Measurements from ENCODE around the gene UQCC2. TPM values are rescaled to one million over a fixed set of nuclear protein-coding genes. Genes with fewer than 3 reads are reported as not detected.

UQCC2 gene
- polyA plus RNA-seq, 2 donors, result 56.1 to 93.7 TPM

- H3K27me3 ChIP-seq (ENCODE audit: control insufficient read depth in 1 of 2, insufficient read depth in 2 of 2, low read length in 2 of 2), result no peaks in the 10 kb centered on the region
- peaks cover 9 to 52% of the 10 kb centered on the region in 2 donors for H3K36me3 ChIP-seq (ENCODE audit: control insufficient read depth in 2 of 2, insufficient read depth in 2 of 2, low read length in 1 of 2)
- 87% methylated on average over 7 of the region's 7 CpGs for WGBS, 2 donors
Measured at GRCh38 chr6:33673851-33674250, 37.6 kb downstream of the UQCC2 start.

DNA sequence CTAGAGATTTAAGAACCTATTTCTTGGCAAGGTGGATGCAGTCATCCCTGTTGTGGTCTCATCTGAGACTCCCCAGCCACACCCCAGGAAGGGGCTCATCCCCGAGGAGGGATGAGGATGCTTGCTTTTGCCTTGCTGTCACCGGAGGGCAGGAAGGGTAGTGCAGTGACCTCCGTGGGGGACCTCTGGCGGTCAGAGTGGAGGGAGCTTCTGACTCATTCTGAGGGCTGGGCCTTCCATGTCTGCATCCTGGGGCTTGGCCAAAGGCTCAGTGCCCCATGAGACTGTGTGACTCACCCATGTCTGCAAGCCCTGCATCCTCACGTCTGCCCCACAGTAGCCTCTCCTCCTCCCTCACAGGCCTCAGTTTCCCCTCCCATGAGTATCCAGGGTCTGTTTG, 38.7 kb downstream of the UQCC2 start:
- H3K27me3 ChIP-seq (ENCODE audit: control insufficient read depth in 1 of 2, insufficient read depth in 2 of 2, low read length in 2 of 2), result no peaks in the 10 kb centered on the region
- WGBS, 2 donors, result 37 to 52% methylated on average over 5 of the region's 5 CpGs
- peaks cover under 1 to 4% of the 10 kb centered on the region in 2 donors for H3K4me1 ChIP-seq (ENCODE audit: control insufficient read depth in 2 of 2, insufficient read depth in 2 of 2, low read length in 1 of 2)

More at GRCh38 chr6:33673851-33674250, 37.6 kb downstream of the UQCC2 start:
- no peaks in the 10 kb centered on the region for H3K4me1 ChIP-seq (ENCODE audit: control insufficient read depth in 2 of 2, insufficient read depth in 2 of 2, low read length in 1 of 2)
- no peak overlapping the region for H3K4me3 ChIP-seq (ENCODE audit: low read depth in 1 of 2, low read length in 2 of 2)
- no peaks in the 10 kb centered on the region for H3K9me3 ChIP-seq (ENCODE audit: control insufficient read depth in 2 of 2, insufficient read depth in 1 of 2, low read depth in 1 of 2, low read length in 1 of 2)
- no peak overlapping the region for H3K27ac ChIP-seq (ENCODE audit: low read depth in 2 of 2, low read length in 1 of 2)

DNA sequence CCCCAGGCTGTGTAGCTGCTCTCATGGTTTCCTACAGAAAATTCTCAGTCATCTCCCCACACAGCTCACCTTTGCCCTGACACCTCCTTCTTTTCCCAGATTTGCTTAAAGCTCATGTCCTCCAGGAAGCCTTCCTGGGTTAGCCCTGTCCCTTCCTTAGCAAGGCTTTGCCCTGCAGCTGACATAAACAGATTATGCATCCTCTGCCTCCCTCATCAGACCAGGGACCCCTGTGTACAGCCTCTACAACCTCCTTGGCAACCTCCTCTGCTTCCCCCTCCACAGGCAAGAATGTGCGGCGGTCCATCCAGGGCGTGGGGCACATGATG, 39.8 kb downstream of the UQCC2 start:
- H3K4me1 ChIP-seq (ENCODE audit: control insufficient read depth in 2 of 2, insufficient read depth in 2 of 2, low read length in 1 of 2), result peaks cover 4% of the 10 kb centered on the region in 2 donors
- H3K9me3 ChIP-seq (ENCODE audit: control insufficient read depth in 2 of 2, insufficient read depth in 1 of 2, low read depth in 1 of 2, low read length in 1 of 2), result no peaks in the 10 kb centered on the region
- H3K27me3 ChIP-seq (ENCODE audit: control insufficient read depth in 1 of 2, insufficient read depth in 2 of 2, low read length in 2 of 2), result no peaks in the 10 kb centered on the region
- 92 to 95% methylated on average over 3 of the region's 3 CpGs for WGBS, 2 donors
- H3K27ac ChIP-seq (ENCODE audit: low read depth in 2 of 2, low read length in 1 of 2), result peak overlapping the region in 1 of 2 donors; percentile 76
- H3K36me3 ChIP-seq (ENCODE audit: control insufficient read depth in 2 of 2, insufficient read depth in 2 of 2, low read length in 1 of 2), result peaks cover 5 to 52% of the 10 kb centered on the region in 2 donors
- H3K4me3 ChIP-seq (ENCODE audit: low read depth in 1 of 2, low read length in 2 of 2), result no peak overlapping the region

More for the DNA sequence above, 38.7 kb downstream of the UQCC2 start:
- peaks cover 5 to 49% of the 10 kb centered on the region in 2 donors for H3K36me3 ChIP-seq (ENCODE audit: control insufficient read depth in 2 of 2, insufficient read depth in 2 of 2, low read length in 1 of 2)
- H3K27ac ChIP-seq (ENCODE audit: low read depth in 2 of 2, low read length in 1 of 2), result peak overlapping the region in 1 of 2 donors; percentile 39
- H3K4me3 ChIP-seq (ENCODE audit: low read depth in 1 of 2, low read length in 2 of 2), result no peak overlapping the region
- no peaks in the 10 kb centered on the region for H3K9me3 ChIP-seq (ENCODE audit: control insufficient read depth in 2 of 2, insufficient read depth in 1 of 2, low read depth in 1 of 2, low read length in 1 of 2)

- H3K27ac ChIP-seq (ENCODE audit: low read depth in 2 of 2, low read length in 1 of 2), result peak overlapping the region; percentile 25 to 76
Measured at GRCh38 chr6:33670971-33671743, 40.3 kb downstream of the UQCC2 start.

GRCh38 chr6:33670086-33670660, 41.3 kb downstream of the UQCC2 start:
- no peaks in the 10 kb centered on the region for H3K27me3 ChIP-seq (ENCODE audit: control insufficient read depth in 1 of 2, insufficient read depth in 2 of 2, low read length in 2 of 2)
- H3K27ac ChIP-seq (ENCODE audit: low read depth in 2 of 2, low read length in 1 of 2), result peak overlapping the region in 1 of 2 donors; percentile 28
- H3K9me3 ChIP-seq (ENCODE audit: control insufficient read depth in 2 of 2, insufficient read depth in 1 of 2, low read depth in 1 of 2, low read length in 1 of 2), result no peaks in the 10 kb centered on the region
- peaks cover 2 to 42% of the 10 kb centered on the region in 2 donors for H3K36me3 ChIP-seq (ENCODE audit: control insufficient read depth in 2 of 2, insufficient read depth in 2 of 2, low read length in 1 of 2)
- H3K4me1 ChIP-seq (ENCODE audit: control insufficient read depth in 2 of 2, insufficient read depth in 2 of 2, low read length in 1 of 2), result peaks cover 4% of the 10 kb centered on the region in 2 donors
- no peak overlapping the region for H3K4me3 ChIP-seq (ENCODE audit: low read depth in 1 of 2, low read length in 2 of 2)
- WGBS, 2 donors, result 90 to 94% methylated on average over 21 of the region's 21 CpGs

More at GRCh38 chr6:33670971-33671743, 40.3 kb downstream of the UQCC2 start:
- Histone ChIP-seq H3K4me3 (ENCODE audit: low read depth in 1 of 2, low read length in 2 of 2) (no peak overlapping the region), H3K4me1 (ENCODE audit: control insufficient read depth in 2 of 2, insufficient read depth in 2 of 2, low read length in 1 of 2) (peaks cover 4% of the 10 kb centered on the region in 2 donors), H3K27me3 (ENCODE audit: control insufficient read depth in 1 of 2, insufficient read depth in 2 of 2, low read length in 2 of 2) (no peaks in the 10 kb centered on the region), H3K36me3 (ENCODE audit: control insufficient read depth in 2 of 2, insufficient read depth in 2 of 2, low read length in 1 of 2) (peaks cover 5 to 46% of the 10 kb centered on the region in 2 donors), H3K9me3 (ENCODE audit: control insufficient read depth in 2 of 2, insufficient read depth in 1 of 2, low read depth in 1 of 2, low read length in 1 of 2) (no peaks in the 10 kb centered on the region)
- 74 to 75% methylated on average over 30 of the region's 30 CpGs for WGBS, 2 donors

DNA sequence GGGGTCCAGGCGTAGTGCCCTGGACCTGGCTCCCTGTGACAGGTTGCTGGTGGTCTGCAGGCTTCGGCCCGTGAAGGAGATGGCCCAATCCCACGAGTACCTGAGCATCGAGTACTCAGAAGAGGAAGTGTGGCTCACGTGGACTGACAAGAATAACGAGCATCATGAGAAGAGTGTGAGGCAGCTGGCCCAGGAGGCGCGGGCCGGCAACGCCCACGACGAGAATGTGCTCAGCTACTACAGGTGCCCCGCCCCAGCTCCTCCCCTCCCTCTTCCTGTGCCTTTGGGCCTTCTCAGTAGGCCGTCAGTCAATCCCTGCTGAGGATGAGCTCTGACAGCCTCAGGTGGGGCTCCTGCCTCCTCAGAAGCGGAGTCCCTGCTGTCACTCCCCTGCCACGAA, 42.6 kb downstream of the UQCC2 start:
- no peaks in the 10 kb centered on the region for H3K27me3 ChIP-seq (ENCODE audit: control insufficient read depth in 1 of 2, insufficient read depth in 2 of 2, low read length in 2 of 2)
- H3K4me1 ChIP-seq (ENCODE audit: control insufficient read depth in 2 of 2, insufficient read depth in 2 of 2, low read length in 1 of 2), result peaks cover 4% of the 10 kb centered on the region in 2 donors
- peak overlapping the region in 1 of 2 donors; percentile 53 for H3K27ac ChIP-seq (ENCODE audit: low read depth in 2 of 2, low read length in 1 of 2)
- H3K36me3 ChIP-seq (ENCODE audit: control insufficient read depth in 2 of 2, insufficient read depth in 2 of 2, low read length in 1 of 2), result peaks cover 0 to 45% of the 10 kb centered on the region in 2 donors
- no peaks in the 10 kb centered on the region for H3K9me3 ChIP-seq (ENCODE audit: control insufficient read depth in 2 of 2, insufficient read depth in 1 of 2, low read depth in 1 of 2, low read length in 1 of 2)
- H3K4me3 ChIP-seq (ENCODE audit: low read depth in 1 of 2, low read length in 2 of 2), result no peak overlapping the region
- WGBS, 2 donors, result 44 to 55% methylated on average over 17 of the region's 17 CpGs

GRCh38 chr6:33668328-33668727, 43.2 kb downstream of the UQCC2 start:
- H3K36me3 ChIP-seq (ENCODE audit: control insufficient read depth in 2 of 2, insufficient read depth in 2 of 2, low read length in 1 of 2), result peaks cover 0 to 39% of the 10 kb centered on the region in 2 donors
- H3K9me3 ChIP-seq (ENCODE audit: control insufficient read depth in 2 of 2, insufficient read depth in 1 of 2, low read depth in 1 of 2, low read length in 1 of 2), result no peaks in the 10 kb centered on the region
- no peaks in the 10 kb centered on the region for H3K27me3 ChIP-seq (ENCODE audit: control insufficient read depth in 1 of 2, insufficient read depth in 2 of 2, low read length in 2 of 2)
- peaks cover 4% of the 10 kb centered on the region in 2 donors for H3K4me1 ChIP-seq (ENCODE audit: control insufficient read depth in 2 of 2, insufficient read depth in 2 of 2, low read length in 1 of 2)
- WGBS, 2 donors, result 98% methylated on average over 8 of the region's 8 CpGs
- peak overlapping the region in 1 of 2 donors; percentile 53 for H3K27ac ChIP-seq (ENCODE audit: low read depth in 2 of 2, low read length in 1 of 2)
- no peak overlapping the region for H3K4me3 ChIP-seq (ENCODE audit: low read depth in 1 of 2, low read length in 2 of 2)

- Histone ChIP-seq H3K4me3 (ENCODE audit: low read depth in 1 of 2, low read length in 2 of 2) (no peak overlapping the region), H3K27me3 (ENCODE audit: control insufficient read depth in 1 of 2, insufficient read depth in 2 of 2, low read length in 2 of 2) (no peaks in the 10 kb centered on the region), H3K27ac (ENCODE audit: low read depth in 2 of 2, low read length in 1 of 2) (no peak overlapping the region), H3K9me3 (ENCODE audit: control insufficient read depth in 2 of 2, insufficient read depth in 1 of 2, low read depth in 1 of 2, low read length in 1 of 2) (no peaks in the 10 kb centered on the region), H3K4me1 (ENCODE audit: control insufficient read depth in 2 of 2, insufficient read depth in 2 of 2, low read length in 1 of 2) (peaks cover 4% of the 10 kb centered on the region in 2 donors), H3K36me3 (ENCODE audit: control insufficient read depth in 2 of 2, insufficient read depth in 2 of 2, low read length in 1 of 2) (peaks cover 0 to 41% of the 10 kb centered on the region in 2 donors)
- whole genome bisulfite sequencing, 2 donors, result 97 to 99% methylated on average over 11 of the region's 11 CpGs
Measured at GRCh38 chr6:33667776-33668175, 43.7 kb downstream of the UQCC2 start.

- 93 to 95% methylated on average over 16 of the region's 16 CpGs for WGBS, 2 donors
- no peak overlapping the region for H3K4me3 ChIP-seq (ENCODE audit: low read depth in 1 of 2, low read length in 2 of 2)
- H3K27ac ChIP-seq (ENCODE audit: low read depth in 2 of 2, low read length in 1 of 2), result no peak overlapping the region
- H3K27me3 ChIP-seq (ENCODE audit: control insufficient read depth in 1 of 2, insufficient read depth in 2 of 2, low read length in 2 of 2), result no peaks in the 10 kb centered on the region
- H3K36me3 ChIP-seq (ENCODE audit: control insufficient read depth in 2 of 2, insufficient read depth in 2 of 2, low read length in 1 of 2), result peaks cover 0 to 43% of the 10 kb centered on the region in 2 donors
- H3K4me1 ChIP-seq (ENCODE audit: control insufficient read depth in 2 of 2, insufficient read depth in 2 of 2, low read length in 1 of 2), result peaks cover 4% of the 10 kb centered on the region in 2 donors
- no peaks in the 10 kb centered on the region for H3K9me3 ChIP-seq (ENCODE audit: control insufficient read depth in 2 of 2, insufficient read depth in 1 of 2, low read depth in 1 of 2, low read length in 1 of 2)
Measured at GRCh38 chr6:33667072-33667471, 44.4 kb downstream of the UQCC2 start.

Data from esophagus (tissue), 2 donors.